GM18511 (cell line): Measurements from ENCODE around the gene PLS1.
"Not testable (repeated sequence)": the region's sequence is repeated elsewhere in the genome, so short reads cannot be mapped to it uniquely, and the experiment has no call there.

Source experiments
- ATAC-seq: cut with Tn5 transposase; IDR thresholded peaks from one replicate; pipeline ENCODE4 v1.9.1; 2021; ENCODE audit warnings: mild to moderate bottlenecking, moderate library complexity; ENCODE audit not compliant: unreplicated experiment

Gene PLS1

DNA sequence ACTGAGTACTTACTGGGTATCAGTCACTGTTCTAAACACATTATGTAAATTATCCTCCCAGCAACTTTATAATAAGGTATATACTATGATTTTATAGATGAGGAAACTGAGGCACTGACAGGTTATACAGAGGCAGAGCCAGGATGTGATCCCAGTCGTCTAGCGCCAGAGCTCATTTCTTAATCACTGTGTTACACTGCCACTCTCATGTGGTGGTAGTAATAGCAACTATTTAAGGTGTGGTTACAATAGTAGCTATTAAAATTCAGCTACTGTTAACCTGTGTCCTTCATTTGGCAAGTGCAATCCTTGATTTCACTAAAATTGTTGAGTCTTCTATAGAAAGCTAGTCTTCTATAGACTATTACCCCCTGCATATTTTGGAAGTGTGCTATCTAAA is 84.5 kb downstream of the PLS1 start:
- no peak for ATAC-seq

DNA sequence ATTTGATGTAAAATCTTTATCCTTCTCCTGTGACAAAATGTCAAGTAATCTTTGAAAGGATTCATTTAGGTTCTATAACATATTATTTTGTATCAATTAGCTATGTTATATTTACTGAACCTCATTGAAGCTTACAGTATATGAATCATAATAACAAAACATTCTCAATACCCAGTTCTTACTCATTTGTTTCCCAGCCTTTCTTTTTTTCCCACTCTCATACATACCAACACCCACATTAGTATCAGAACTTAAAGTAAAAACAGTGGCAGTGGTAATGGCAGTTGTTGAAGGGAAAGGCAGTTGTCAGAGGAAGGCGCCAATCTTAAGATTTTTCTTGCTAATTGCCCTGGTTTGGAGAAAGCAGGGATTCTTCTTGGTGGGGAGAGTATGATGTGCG is 94.4 kb downstream of the PLS1 start:
- no peak for ATAC-seq

DNA sequence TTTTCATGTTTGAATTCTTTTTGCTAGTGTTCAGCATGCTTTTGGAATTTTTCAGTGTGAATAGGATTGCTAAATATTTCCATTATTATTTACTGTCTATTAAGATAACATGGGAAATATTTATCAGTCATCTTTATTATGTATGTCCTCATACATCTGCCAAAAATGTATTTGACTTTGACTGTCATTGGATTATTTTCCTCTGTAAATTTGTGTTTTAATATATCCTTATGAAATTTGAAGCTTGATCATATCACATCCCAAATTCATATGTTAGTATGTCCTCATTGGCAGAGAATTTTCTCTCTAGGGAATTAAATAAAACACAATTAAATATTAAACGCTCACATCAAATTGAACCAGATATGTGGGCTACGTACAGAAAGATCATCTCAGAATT is 95.3 kb downstream of the PLS1 start:
- ATAC-seq = no peak

DNA sequence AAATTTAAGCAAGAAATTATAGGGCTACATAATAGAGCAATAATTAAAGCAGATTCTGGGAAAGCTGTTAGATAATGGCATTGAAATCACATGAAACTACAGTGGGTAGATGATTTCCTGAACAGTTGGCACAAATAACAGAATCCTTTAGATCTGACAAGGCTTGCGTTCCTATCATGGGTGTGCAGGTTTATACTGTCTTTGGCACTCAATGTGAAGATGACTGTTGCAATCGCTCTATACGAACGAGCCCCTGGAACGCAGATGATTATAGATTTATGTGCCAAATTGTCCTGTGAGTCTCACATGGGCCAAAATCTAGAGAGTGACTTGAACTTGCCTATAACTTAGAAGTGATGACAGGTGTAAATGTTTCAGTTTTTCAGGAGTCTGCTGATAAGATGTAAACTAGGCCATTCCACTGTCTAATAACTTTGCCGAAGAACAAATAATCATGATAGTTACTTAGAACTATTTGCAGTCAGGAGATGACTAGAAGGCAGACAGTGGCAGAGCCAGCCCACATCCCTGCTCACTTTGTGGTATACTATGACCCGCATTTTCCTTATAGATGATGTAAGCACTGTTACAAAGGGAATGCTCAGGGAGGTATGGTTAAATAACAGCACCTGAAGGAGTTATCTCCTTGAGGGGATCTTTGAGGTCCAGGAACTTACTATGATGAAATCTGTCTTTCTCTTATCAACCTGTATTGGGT is 97.1 kb downstream of the PLS1 start:
- ATAC-seq = no peak

DNA sequence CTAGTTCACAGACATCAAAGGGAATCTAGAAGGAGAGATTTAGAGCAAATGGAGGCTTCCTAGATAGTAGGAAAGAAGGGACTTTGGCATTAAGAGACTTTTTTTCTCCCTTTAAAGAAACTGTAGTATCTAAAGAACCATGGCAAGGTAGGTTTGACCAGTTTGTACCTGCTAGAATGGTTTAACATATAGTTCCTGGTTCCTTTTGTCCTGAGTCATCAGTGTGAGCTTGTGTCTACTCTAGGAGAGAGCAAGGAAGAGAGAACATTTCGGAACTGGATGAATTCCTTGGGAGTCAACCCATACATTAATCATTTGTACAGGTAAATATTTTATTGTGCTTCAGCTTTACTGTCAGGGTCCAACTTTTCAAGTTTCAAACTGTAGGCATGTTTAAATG is 98.0 kb downstream of the PLS1 start:
- ATAC-seq = no peak

DNA sequence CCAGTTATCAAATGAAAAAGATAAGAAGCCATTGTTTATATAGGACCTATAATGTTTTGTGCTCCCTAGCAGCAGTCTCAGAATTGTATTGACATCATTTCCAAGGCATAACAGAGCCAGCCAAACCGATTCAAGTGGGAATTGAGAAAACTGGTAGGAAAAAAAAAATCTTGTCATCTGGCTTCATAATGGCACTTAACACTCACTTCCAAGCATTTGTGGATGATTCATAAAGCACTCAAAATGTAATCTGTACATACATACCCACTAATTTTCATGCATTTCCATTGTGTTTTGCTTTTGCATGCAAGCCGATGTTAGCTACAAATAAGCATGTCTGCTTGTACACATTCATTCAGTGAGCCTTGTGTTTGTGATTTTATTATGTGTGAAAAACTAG is 109.0 kb downstream of the PLS1 start:
- no peak for ATAC-seq

DNA sequence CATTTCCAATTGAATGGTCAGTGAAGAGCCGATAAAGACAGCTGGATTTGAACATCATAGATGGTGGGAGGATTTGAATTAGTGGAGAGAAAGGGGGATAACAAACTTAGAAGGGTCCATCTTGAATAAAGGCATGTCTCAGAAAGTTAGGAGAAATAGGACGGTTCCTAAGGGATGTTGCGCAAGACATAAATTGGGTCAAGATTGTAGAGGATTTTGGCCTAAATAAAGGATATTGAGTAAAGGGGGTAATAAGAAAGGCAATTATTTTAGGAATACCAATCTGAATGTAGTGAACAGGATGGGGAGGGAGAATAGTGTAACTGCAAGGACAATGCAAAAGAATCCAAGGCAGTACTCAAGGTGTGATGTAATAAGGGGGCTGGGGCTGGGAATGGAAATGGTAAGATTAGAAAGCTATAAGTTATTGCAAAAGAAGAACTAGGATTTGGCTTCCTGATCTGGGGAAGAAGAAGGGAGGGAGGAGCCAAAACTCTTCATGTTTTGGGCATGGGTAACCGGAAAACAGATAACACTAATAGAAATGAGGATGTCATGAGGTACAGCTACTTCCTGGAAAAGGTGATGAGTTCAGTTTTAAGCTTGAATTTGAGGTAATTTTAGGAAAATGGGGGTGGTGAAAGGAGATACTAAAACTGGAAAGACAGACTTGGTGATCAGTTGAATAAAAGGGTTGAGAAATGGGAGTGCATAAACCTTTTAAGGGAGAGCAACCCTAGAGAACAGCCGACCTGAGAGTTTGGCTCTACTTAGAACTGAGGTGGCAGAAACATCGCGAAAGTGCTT is 110.3 kb downstream of the PLS1 start:
- no peak for ATAC-seq

DNA sequence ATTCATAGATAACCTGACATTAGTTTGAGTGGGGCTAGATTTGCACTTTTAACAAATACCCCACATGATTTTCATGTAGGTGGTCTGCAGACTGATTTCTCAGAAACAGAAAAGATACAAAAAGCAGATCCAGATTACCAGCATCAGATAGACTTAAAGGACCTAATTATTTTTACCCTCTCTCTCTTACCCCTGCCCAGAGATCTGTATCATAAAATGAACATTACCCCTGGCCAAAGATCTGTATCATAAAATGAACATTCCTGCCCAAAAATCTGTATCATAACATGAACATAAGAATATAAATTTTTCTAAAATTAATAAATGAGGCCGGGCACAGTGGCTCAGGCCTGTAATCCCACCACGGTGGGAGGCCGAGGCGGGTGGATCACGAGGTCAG is 113.0 kb downstream of the PLS1 start:
- ATAC-seq = no peak

DNA sequence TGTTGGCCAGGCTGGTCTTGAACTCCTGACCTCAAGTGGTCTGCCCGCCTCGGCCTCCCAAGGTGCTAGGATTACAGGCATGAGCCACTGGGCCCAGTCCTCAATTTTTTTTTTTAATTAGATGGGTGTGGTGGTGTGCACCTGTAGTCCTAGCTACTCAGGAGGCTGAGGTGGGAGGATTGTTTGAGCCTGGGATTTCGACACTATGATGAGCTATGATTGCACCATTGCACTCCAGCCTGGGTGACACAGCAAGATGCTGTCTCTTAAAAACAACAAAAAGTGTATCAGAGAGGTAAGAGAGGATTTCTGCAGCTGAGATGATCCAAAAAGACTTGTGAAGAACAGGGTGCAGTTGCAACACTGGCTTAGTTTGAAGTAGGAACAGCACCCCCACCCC is 118.7 kb downstream of the PLS1 start:
- ATAC-seq = not testable (repeated sequence)

DNA sequence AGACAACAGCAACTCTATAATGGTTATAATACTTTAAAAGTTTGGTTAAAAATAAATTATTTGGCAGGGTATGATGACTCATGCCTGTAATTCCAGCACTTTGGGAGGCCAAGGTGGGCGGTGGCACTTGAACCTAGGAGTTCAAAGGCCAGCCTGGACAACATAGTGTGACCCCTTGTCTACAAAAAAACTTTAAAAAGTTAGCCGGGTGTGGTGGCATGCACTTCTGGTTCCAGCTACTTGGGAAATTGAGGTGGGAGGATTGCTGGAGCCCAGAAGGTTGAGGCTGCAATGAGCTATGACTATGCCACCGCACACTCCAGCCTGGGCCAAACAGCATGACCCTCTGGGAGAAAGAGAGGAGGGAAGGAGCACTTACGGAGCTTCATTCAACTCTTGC is 119.9 kb downstream of the PLS1 start:
- ATAC-seq = no peak

DNA sequence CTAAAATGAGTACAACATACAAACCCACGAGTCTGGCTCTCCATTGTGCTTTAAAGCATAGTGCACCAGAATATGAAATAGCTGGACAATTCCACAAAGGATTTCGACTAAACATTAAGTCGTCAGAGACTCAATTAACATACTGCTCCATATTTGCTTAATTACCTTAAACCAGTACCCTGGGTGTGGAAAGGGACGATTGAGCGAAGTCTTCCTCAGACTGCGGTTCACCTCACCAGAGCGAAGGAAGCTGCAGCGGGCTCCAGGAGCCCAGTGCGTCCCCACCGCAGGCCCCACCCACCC is 127.4 kb downstream of the PLS1 start:
- ATAC-seq = peak; percentile 28

DNA sequence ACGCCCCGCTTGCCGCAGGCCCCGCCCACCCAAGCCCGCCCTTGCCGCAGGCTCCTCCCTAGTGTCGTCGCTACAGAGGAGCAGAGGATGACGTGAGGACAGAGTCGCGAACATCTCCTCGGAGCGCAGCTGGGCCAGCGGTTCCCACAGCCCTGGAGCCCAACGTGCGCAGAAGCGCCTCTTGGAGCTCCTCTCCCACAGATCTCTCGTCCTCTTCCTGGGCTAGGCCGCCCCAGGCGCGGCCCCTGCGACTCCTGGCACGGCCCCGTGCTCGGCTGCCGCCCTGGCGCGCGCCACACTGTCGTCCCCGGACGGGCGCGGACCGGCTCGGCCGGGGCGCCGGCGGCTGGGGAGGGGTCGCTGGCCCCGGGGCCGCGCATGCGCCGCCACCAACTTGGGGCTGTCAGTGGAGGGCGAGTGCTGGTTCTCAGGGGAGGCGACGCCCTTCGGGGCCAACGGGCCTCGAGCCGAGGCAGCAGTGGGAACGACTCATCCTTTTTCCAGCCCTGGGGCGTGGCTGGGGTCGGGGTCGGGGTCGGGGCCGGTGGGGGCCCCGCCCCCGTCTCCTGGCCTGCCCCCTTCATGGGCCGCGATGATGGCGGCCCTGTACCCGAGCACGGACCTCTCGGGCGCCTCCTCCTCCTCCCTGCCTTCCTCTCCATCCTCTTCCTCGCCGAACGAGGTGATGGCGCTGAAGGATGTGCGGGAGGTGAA is 127.9 kb downstream of the PLS1 start, which contains the start of gene TRPC1:
Gene TRPC1, plus strand, starts transcription at position 67 of the 714 bp plus-strand sequence. Its CDS starts 526 bp downstream, at position 593.
- ATAC-seq = peak; percentile 95

DNA sequence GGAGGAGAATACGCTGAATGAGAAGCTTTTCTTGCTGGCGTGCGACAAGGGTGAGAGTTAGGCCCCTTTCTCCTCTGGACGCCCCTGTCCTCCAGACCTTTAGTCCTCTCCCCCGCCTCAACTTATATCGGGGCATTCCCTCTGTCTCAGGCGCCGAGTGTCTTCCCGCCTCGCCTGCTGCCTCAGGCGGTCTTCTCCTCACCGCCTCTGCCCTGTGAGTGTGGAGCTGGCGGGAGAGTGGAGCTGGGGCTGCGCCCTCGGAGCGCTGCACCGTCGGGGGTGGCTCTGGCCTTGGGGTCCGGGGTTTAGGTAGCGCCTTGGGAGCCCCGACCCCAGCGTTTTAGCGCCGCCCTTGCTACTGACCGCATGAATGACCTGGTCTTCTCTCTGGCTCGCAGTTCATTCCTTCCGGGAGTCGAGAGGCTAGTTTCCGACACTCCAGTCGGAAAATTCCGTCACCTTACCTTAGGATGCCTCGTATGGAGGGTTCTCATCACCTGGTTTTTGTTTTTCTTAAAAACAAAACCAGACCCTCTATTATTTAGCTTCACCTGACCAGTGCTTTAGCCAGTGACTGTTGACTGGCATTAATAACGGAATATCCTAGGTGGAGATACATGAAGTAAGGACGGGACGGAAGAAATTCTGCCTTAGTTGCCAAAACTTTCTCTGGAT is 128.6 kb downstream of the PLS1 start:
- ATAC-seq = peak; percentile 25

DNA sequence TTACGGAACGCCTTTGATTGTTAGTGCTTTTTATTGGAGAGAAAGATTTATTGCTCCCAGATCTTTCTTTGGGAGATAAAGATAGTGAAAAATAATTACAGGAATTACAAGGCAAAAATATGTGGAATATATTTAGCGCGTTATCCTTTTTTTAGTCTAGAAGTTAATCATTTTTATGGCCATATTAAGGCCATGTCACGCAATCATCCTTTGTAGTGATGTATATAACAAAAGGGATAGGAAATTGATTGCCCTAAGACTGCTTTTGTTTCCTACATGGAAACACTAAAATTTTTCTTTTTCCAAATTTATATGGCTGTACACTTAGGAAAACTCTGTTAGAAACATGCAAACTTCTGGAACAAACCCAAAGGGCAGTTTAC is 129.2 kb downstream of the PLS1 start:
- no peak for ATAC-seq

DNA sequence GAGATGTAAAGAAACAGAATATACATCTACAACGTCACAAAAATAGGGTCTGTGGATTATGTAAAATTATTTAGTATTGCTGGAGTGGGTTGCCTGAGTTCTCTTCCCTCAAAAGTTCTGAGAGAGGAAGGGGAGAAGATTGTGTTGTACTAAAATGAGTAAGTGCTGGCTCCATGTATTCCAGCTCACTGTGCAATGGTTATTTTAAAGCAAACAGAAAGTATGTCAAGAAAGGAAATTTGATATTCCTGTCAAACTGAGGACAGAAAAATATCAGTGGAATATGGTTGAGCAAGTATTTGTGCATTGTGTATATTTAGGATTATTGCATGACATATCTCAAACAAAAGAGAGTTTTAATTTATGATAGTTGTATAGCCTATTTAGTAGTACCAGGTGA is 129.8 kb downstream of the PLS1 start:
- no peak for ATAC-seq

DNA sequence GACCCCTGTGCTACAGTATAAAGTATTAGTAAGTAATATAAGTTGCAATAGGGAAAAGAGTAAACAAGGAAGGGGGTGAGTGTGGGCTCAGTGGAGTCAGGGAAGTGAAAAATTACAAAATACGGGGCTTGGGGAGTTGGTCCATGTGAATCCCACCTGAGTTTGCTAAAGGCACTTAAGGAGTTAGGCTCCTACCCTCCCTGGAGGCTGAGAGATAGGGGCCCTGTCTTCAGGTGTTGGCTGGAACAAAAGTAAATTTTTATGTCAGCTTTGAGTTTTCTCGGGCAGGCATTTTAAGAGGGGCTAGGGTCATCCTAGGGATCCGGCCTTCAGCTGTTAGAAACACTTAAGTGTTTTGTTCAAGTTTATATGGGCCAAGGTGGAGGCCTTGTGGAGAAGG is 135.9 kb downstream of the PLS1 start:
- ATAC-seq = no peak

DNA sequence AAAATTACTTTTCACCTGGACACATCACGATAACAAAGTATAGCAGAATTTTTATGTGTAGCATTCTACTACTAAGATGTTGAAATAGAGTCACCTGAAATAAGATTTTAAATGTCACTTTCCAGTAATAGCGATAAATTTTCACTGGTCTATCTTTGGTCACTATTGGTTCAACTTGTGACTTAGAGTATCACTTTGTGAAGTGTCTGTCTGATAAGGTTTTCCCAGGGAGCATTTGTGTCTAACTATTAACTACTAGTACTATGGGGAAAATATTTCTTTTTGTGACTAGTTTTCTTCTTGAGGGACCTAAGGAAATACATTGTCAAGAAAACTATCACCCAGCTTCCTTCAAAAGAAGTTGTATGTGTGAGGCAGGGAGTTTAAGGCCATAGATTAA is 138.6 kb downstream of the PLS1 start:
- no peak for ATAC-seq

DNA sequence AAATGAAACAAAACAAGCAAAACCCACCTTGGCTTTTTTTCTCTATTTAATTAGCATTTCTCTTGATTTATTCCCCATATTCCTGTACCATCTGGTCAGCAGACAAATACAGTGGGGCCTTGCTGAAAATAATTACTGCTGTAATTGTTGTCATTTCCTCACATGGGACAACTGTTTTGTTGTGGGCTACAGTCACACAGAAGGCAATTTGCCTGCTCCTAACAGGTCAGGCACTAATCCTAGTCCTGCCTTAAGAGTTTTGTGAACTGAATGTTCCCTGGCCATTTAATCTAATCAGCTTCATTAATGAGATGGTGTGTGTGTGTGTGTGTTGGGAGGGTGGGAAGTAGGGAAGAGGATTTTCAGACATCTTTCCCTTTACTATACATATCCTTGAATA is 139.3 kb downstream of the PLS1 start:
- ATAC-seq = no peak

DNA sequence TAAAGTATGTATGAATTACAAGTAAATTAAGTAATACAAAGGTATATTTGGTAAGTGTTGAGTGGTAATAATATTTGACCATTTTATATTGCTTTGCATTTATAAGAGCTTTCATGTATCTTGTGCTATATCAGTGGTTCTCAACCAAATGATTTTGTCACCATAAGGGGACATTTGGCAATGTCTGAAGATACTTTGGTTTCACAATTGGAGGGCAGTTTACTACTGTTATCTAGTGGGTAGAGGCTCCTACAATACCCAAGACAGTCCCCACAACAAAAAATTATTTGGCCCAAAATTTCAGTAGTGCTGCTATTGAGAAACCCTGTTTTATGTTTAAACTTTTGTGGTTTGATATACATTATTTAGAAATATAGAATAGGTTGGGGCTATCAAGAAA is 142.2 kb downstream of the PLS1 start:
- ATAC-seq = no peak

DNA sequence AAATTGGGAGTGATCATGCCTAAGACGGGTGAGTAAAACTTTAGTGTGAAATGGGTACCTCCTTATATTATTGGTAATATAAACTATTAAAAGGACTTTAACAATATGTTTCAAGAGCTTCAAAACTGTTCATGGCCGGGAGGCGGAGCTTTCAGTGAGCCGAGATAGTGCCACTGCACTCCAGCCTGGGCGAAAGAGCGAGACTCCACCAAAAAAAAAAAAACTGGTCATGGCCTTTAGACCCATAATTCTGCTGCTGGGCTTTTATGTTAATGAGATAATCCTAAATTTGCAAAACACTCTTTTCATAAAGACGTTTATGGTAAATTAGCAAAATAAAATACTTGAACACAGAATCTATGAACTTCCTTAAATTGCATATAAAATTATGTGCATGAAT is 150.5 kb downstream of the PLS1 start:
- ATAC-seq = no peak

DNA sequence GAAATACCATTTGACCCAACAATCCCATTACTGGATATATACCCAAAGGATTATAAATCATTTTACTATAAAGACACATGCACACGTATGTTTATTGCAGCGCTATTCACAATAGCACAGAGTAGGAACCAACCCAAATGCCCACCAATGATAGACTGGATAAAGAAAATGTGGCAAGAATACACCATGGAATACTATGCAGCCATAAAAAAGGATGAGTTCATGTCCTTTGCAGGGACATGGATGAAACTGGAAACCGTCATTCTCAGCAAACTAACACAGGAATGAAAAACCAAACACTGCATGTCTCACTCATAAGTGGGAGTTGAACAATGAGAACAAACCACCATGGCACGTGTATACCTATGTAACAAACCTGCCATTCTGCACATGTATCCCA is 154.3 kb downstream of the PLS1 start:
- not testable (repeated sequence) for ATAC-seq
